ENCODE measurements around the gene ANGPTL2. TPM values are rescaled to one million over a fixed set of nuclear protein-coding genes. Genes with fewer than 3 reads are reported as not detected.

ANGPTL2 gene
- total and polyA plus RNA-seq, 9 of the 15 experiments (the other 6 are each of a cell fraction or from before 2014, with no cell fraction given): not detected

- no peak overlapping the region for H3K9ac ChIP-seq (ENCODE audit: insufficient read depth in 1 of 2, low read depth in 2 of 2, low read length in 2 of 2)
- 28% methylated on average over 4 of the region's 4 CpGs for WGBS (ENCODE audit: insufficient coverage, low coverage, missing lambda C conversion rate)
- TF ChIP-seq, protein P1, sequence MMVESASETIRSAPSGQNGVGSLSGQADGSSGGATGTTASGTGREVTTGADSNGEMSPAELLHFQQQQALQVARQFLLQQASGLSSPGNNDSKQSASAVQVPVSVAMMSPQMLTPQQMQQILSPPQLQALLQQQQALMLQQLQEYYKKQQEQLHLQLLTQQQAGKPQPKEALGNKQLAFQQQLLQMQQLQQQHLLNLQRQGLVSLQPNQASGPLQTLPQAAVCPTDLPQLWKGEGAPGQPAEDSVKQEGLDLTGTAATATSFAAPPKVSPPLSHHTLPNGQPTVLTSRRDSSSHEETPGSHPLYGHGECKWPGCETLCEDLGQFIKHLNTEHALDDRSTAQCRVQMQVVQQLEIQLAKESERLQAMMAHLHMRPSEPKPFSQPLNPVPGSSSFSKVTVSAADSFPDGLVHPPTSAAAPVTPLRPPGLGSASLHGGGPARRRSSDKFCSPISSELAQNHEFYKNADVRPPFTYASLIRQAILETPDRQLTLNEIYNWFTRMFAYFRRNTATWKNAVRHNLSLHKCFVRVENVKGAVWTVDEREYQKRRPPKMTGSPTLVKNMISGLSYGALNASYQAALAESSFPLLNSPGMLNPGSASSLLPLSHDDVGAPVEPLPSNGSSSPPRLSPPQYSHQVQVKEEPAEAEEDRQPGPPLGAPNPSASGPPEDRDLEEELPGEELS (CRISPR knock-in tag; IDR thresholded peaks at IDR 0.05; ENCODE audit: borderline replicate concordance): no peak
- no peak for TF ChIP-seq HBP1 (CRISPR knock-in tag; IDR thresholded peaks at IDR 0.05)
- TF ChIP-seq SMARCC2 (IDR thresholded peaks at IDR 0.05; ENCODE audit: low read depth): no peak
- no peak for TF ChIP-seq ATF3 (IDR thresholded peaks at IDR 0.05)
- TF ChIP-seq ATF3 (CRISPR knock-in tag; conservative IDR thresholded peaks at IDR 0.05): no peak
- no peak for TF ChIP-seq PCBP1 (IDR thresholded peaks at IDR 0.05; ENCODE audit: low read depth, low read length, poor library complexity, severe bottlenecking)
- no peak for TF ChIP-seq ELK3 (CRISPR knock-in tag; IDR thresholded peaks at IDR 0.05)
- TF ChIP-seq PTTG1 (tag; IDR thresholded peaks at IDR 0.05; ENCODE audit: low read depth): no peak
- no peak for TF ChIP-seq KAT8 (IDR thresholded peaks at IDR 0.05; ENCODE audit: low read depth)
- TF ChIP-seq, protein P2, sequence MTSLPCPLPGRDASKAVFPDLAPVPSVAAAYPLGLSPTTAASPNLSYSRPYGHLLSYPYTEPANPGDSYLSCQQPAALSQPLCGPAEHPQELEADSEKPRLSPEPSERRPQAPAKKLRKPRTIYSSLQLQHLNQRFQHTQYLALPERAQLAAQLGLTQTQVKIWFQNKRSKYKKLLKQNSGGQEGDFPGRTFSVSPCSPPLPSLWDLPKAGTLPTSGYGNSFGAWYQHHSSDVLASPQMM (CRISPR knock-in tag; IDR thresholded peaks at IDR 0.05): no peak
- no peak for TF ChIP-seq CCAR2 (IDR thresholded peaks at IDR 0.05; ENCODE audit: low read depth, low read length)
- no peak for TF ChIP-seq DACH1 (IDR thresholded peaks at IDR 0.05; ENCODE audit: partially characterized antibody)
- TF ChIP-seq, protein P3, sequence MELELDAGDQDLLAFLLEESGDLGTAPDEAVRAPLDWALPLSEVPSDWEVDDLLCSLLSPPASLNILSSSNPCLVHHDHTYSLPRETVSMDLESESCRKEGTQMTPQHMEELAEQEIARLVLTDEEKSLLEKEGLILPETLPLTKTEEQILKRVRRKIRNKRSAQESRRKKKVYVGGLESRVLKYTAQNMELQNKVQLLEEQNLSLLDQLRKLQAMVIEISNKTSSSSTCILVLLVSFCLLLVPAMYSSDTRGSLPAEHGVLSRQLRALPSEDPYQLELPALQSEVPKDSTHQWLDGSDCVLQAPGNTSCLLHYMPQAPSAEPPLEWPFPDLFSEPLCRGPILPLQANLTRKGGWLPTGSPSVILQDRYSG (tag; conservative IDR thresholded peaks at IDR 0.05; ENCODE audit: low read depth): no peak
- no peak for TF ChIP-seq NFIC (IDR thresholded peaks at IDR 0.05)
- no peak for TF ChIP-seq PHF21A (IDR thresholded peaks at IDR 0.05; ENCODE audit: borderline replicate concordance, low read depth)
- no peaks in the 10 kb centered on the region for H3K36me3 ChIP-seq (ENCODE audit: control insufficient read depth, insufficient read depth, low read length)
- FAIRE-seq (no peak), DNase-seq (ENCODE audit: extremely low read depth in 1 of 4, low spot score in 3 of 4) (no peak), ATAC-seq (no peak)
- H3K27me3 ChIP-seq (ENCODE audit: control insufficient read depth in 2 of 2, insufficient read depth in 2 of 2, low read length in 2 of 2): no peaks in the 10 kb centered on the region
- no peaks in the 10 kb centered on the region for H3K79me2 ChIP-seq (ENCODE audit: control insufficient read depth, insufficient read depth, low read length)
- intact Hi-C loops (cut with micrococcal nuclease): no loop called here
- no peak overlapping the region for H3K4me2 ChIP-seq (ENCODE audit: insufficient read depth, low read length)
- ChIA-PET CTCF (ENCODE audit: low intra/inter-chr PET ratio) (no interaction called here), POLR2A (interaction anchor here (0.9 to 2.0 kb wide), 2 partner anchors 13 to 17 kb away, joined by 4 to 7 read pairs; no protein-coding TSS in a partner anchor)
- in situ Hi-C loops (cut with MboI): no loop called here
- no peak overlapping the region for H2AFZ ChIP-seq (ENCODE audit: low read depth, low read length)
- no peak overlapping the region for H3K27ac ChIP-seq (ENCODE audit: extremely low read depth, low read depth, low read length)
- H4K20me1 ChIP-seq (replicated peaks; ENCODE audit: control insufficient read depth, insufficient read depth, low read length): 0 out of 2 replicates have a peak, but pooled peaks cover 3% of the 10 kb centered on the region
- no peaks in the 10 kb centered on the region for H3K9me3 ChIP-seq (replicated peaks; ENCODE audit: control insufficient read depth, insufficient read depth, low read depth, low read length)
- H3K4me1 ChIP-seq (replicated peaks in 1 of 2; ENCODE audit: control insufficient read depth in 2 of 2, insufficient read depth in 2 of 2, low read length in 2 of 2): peaks cover 10 to 16% of the 10 kb centered on the region in 2 experiments; a peak in 4 of 5 replicates
- no peak overlapping the region for H3K4me3 ChIP-seq
- BruUV-seq (replicated peaks): no TSS peak
- H3K9me1 ChIP-seq (ENCODE audit: control insufficient read depth, insufficient read depth, low read length): no peaks in the 10 kb centered on the region
Measured at GRCh38 chr9:127162864-127163365, 40.5 kb upstream of the ANGPTL2 start.

All from K562 (cell line).